KMS-11 (cell line): ENCODE results near the gene HOXA13.
A peak's percentile ranks its signal among the peaks of the same experiment; 100 is the strongest.

Experiments used
- H2AFZ ChIP-seq: fragments of 200-600 bp; sonication (generic); 2 replicates; pipeline ENCODE4 v1.6.1; 2016; ENCODE audit warnings: antibody characterized with exemption, mixed run types, low read depth
- H3K27ac ChIP-seq: fragments of 200-600 bp; sonication (generic); 2 replicates; pipeline ENCODE4 v1.6.1; 2016; ENCODE audit warnings: mild to moderate bottlenecking, mixed run types
- H3K27me3 ChIP-seq: fragments of 200-600 bp; sonication (generic); 2 replicates; pipeline ENCODE4 v1.6.1; 2017; ENCODE audit warnings: mild to moderate bottlenecking, low read depth, mixed run types, moderate library complexity; ENCODE audit not compliant: insufficient read depth
- H3K36me3 ChIP-seq: fragments of 200-600 bp; sonication (generic); 2 replicates; pipeline ENCODE4 v1.6.1; 2017; ENCODE audit warnings: mild to moderate bottlenecking, mixed run types; ENCODE audit not compliant: insufficient read depth
- H3K4me1 ChIP-seq: fragments of 200-600 bp; sonication (generic); 2 replicates; pipeline ENCODE4 v1.6.1; 2016; ENCODE audit warnings: mild to moderate bottlenecking, low read depth, mixed run types; ENCODE audit not compliant: poor library complexity, severe bottlenecking
- H3K4me2 ChIP-seq: fragments of 200-600 bp; sonication (generic); 2 replicates; pipeline ENCODE4 v1.7.0; 2016; ENCODE audit warnings: mild to moderate bottlenecking, mixed run types
- H3K4me3 ChIP-seq: fragments of 200-600 bp; sonication (generic); IDR thresholded peaks from 2 replicates; pipeline ENCODE4 v1.6.1; 2017; ENCODE audit warnings: low read depth, low read length, mixed read lengths; ENCODE audit not compliant: insufficient read depth
- H3K79me2 ChIP-seq: fragments of 200-600 bp; sonication (generic); 2 replicates; pipeline ENCODE4 v1.6.1; 2016; ENCODE audit warnings: low read depth, mixed run types; ENCODE audit not compliant: insufficient read depth
- H3K9ac ChIP-seq: fragments of 200-600 bp; sonication (generic); 2 replicates; pipeline ENCODE4 v1.6.1; 2016; ENCODE audit warnings: mild to moderate bottlenecking, mixed run types
- H4K20me1 ChIP-seq: fragments of 200-600 bp; sonication (generic); 2 replicates; pipeline ENCODE4 v1.6.1; 2016; ENCODE audit warnings: mild to moderate bottlenecking, mixed run types; ENCODE audit not compliant: insufficient read depth
- CTCF ChIP-seq: fragments of 200-600 bp; sonication (generic); conservative IDR thresholded peaks from 2 replicates; pipeline ENCODE4 v1.6.1; 2017; ENCODE audit warnings: low read depth, mild to moderate bottlenecking, antibody characterized with exemption, low read length, moderate library complexity, mixed read lengths

The HOXA13 gene

GRCh38 chr7:27199849-27200760 is at the start of gene HOXA13:
Gene HOXA13 (minus strand): TSS chr7:27200091. CDS start chr7:27200077, 14 bp downstream.
- H3K4me3 ChIP-seq = no peak within 1 kb of the TSS
- no peaks in the 10 kb centered on the region for H3K36me3 ChIP-seq
- peak within 1 kb of the TSS; percentile 44 for H3K4me2 ChIP-seq
- H4K20me1 ChIP-seq = no peaks in the 10 kb centered on the region
- H3K27ac ChIP-seq = no peak within 1 kb of the TSS
- peak within 1 kb of the TSS; percentile 62 for H2AFZ ChIP-seq
- H3K27me3 ChIP-seq = no peaks in the 10 kb centered on the region
- H3K9ac ChIP-seq = no peak within 1 kb of the TSS
- TF ChIP-seq CTCF = no peak
- peaks cover 3% of the 10 kb centered on the region for H3K4me1 ChIP-seq
- no peaks in the 10 kb centered on the region for H3K79me2 ChIP-seq

GRCh38 chr7:27248911-27249723 is 49.2 kb upstream of the HOXA13 start:
- Histone ChIP-seq H3K4me3 (no peak overlapping the region), H3K9ac (no peak overlapping the region), H2AFZ (no peak overlapping the region), H4K20me1 (no peaks in the 10 kb centered on the region), H3K27me3 (no peaks in the 10 kb centered on the region), H3K4me1 (no peaks in the 10 kb centered on the region), H3K36me3 (no peaks in the 10 kb centered on the region), H3K79me2 (no peaks in the 10 kb centered on the region), H3K4me2 (no peak overlapping the region), H3K27ac (no peak overlapping the region)
- TF ChIP-seq CTCF = no peak

DNA sequence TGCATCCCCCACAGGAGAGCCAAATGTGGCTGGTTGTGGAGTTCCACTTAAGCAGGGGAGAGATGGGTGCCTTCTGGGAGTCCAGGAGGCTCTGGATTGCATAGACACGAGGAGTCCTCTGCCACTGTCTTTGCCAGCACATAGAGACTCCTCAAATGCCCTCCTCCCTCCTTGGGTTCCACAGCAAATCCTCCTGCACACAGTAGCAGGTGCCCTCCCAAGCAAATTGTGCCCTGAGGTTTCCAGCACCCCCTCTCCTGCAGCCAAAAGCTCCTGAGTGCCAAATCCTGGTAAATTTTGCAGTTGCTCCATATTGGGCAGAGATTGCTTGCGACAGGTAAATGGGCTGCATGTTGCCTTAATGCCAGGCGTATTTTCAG is 48.5 kb upstream of the HOXA13 start:
- Histone ChIP-seq H2AFZ (no peak overlapping the region), H3K4me2 (no peak overlapping the region), H3K9ac (no peak overlapping the region), H3K4me1 (no peaks in the 10 kb centered on the region), H3K36me3 (no peaks in the 10 kb centered on the region), H3K4me3 (no peak overlapping the region), H4K20me1 (no peaks in the 10 kb centered on the region), H3K27ac (no peak overlapping the region), H3K27me3 (no peaks in the 10 kb centered on the region), H3K79me2 (no peaks in the 10 kb centered on the region)
- TF ChIP-seq CTCF = no peak

DNA sequence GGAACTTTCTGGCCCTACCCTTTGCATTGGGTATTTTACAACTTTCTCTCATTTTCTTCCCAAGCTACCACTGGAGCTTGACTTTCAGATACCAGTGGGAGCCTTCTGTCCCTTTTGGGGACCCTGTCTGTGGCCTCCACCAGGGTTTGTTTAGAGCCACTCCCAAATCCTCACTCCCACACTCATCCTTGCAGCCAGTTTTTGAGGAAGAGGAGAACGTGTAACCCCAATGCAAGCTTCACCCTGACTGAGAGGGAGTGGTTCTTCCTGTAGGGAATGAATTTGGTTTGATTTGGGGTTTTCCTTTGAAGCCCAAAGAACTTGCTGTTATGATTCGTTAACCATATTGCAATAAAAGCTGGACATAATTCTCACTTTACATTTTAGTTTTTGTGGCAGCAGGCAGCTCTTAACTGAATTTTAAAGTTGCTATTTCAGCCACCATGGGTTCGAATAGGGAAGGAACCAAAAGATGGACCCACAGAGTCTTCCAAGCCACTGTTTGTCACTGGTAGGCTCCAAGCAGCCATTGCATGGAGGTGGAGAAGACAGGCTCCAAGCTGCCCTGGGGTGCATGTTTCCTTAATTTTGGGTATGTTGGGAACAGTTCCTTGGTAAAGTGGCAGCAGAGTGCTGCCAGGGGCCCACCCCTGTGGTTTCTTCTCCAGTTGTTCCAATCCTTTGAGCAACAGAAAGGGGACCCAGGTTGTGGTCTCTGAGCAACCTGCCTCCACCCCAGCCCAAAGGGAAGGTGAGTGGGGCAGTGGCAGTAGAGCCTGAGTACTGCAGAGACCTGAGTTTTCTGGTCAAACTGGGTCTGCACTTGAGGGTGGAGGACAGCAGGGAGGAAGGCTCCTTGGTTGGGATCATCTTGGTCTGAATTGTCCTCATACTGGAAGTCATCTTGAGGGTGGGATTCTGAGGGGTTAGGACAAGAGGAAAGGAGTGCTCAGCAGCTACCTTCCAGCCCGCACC is 47.8 kb upstream of the HOXA13 start:
- Histone ChIP-seq H3K27me3 (no peaks in the 10 kb centered on the region), H3K4me1 (no peaks in the 10 kb centered on the region), H3K36me3 (no peaks in the 10 kb centered on the region), H3K79me2 (no peaks in the 10 kb centered on the region), H3K4me2 (no peak overlapping the region), H4K20me1 (no peaks in the 10 kb centered on the region), H3K9ac (no peak overlapping the region), H3K4me3 (no peak overlapping the region), H2AFZ (no peak overlapping the region), H3K27ac (no peak overlapping the region)
- TF ChIP-seq CTCF = no peak
